Neural crest cell (in vitro differentiated cells): ENCODE data around the gene KIF17. TPM values are rescaled to one million over a fixed set of nuclear protein-coding genes. Genes with fewer than 3 reads are reported as not detected.

Source experiments
- DNase-seq: peaks from one replicate; pipeline ENCODE4 v3.0.0; 2021; ENCODE audit warnings: low read depth, mixed read lengths, low spot score
- H3K27ac Mint-ChIP-seq: one replicate; pipeline ENCODE4 v1.8.0; 2021; ENCODE audit warnings: mild to moderate bottlenecking, mixed read lengths; ENCODE audit not compliant: unreplicated experiment
- H3K27me3 Mint-ChIP-seq: 2 replicates; pipeline ENCODE4 v1.8.0; 2021; ENCODE audit warnings: low read depth, mild to moderate bottlenecking, mixed read lengths
- H3K36me3 Mint-ChIP-seq: 2 replicates; pipeline ENCODE4 v1.8.0; 2021; ENCODE audit warnings: low read depth, mild to moderate bottlenecking, mixed read lengths
- H3K4me1 Mint-ChIP-seq: 2 replicates; pipeline ENCODE4 v1.8.0; 2021; ENCODE audit warnings: mixed read lengths
- H3K4me3 Mint-ChIP-seq: one replicate; pipeline ENCODE4 v1.8.0; 2021; ENCODE audit warnings: mild to moderate bottlenecking, mixed read lengths
- H3K9me3 Mint-ChIP-seq: 2 replicates; pipeline ENCODE4 v1.8.0; 2021; ENCODE audit warnings: mixed read lengths
- total RNA-seq: library from RNA; stranded (reverse); gene quantifications from 2 replicates; pipeline ENCODE4 v1.2.1, GENCODE V29; 2021
- TF ChIP-seq, protein P1 (sequence below): fragments of 200-600 bp; sonication (generic); conservative IDR thresholded peaks from 2 replicates; pipeline ENCODE4 v1.5.0; 2021; ENCODE audit warnings: antibody characterized with exemption, mild to moderate bottlenecking

The KIF17 gene
- total RNA-seq, 1 donor from 2014 or later = 1.6 TPM

DNA sequence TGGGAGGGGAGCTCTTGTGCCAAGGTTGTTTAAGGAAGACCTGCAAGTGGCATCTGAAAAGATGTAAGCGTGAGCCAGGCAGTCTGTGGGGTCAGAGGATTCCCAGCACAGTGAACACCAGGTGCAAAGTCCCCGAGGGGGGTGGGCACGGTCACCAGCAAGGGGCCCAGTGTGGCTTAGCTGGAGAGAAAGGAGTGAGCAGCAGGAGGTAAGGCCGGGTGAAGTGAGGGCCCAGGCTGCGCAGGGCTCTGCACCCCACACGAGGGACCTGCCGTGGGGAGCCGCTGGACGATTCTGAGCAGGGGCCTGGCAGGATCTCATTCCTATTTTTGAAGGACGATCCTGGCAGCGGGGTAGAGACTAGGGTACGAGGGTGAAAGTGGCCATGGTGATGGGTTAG is 60.8 kb downstream of the KIF17 start:
- Mint-ChIP-seq H3K27ac (no peak overlapping the region), H3K4me3 (peak overlapping the region; percentile 23), H3K4me1 (peaks cover 28% of the 10 kb centered on the region), H3K9me3 (no peaks in the 10 kb centered on the region), H3K36me3 (peaks cover 7% of the 10 kb centered on the region), H3K27me3 (no peaks in the 10 kb centered on the region)
- DNase-seq = no peak
- TF ChIP-seq, protein P1, sequence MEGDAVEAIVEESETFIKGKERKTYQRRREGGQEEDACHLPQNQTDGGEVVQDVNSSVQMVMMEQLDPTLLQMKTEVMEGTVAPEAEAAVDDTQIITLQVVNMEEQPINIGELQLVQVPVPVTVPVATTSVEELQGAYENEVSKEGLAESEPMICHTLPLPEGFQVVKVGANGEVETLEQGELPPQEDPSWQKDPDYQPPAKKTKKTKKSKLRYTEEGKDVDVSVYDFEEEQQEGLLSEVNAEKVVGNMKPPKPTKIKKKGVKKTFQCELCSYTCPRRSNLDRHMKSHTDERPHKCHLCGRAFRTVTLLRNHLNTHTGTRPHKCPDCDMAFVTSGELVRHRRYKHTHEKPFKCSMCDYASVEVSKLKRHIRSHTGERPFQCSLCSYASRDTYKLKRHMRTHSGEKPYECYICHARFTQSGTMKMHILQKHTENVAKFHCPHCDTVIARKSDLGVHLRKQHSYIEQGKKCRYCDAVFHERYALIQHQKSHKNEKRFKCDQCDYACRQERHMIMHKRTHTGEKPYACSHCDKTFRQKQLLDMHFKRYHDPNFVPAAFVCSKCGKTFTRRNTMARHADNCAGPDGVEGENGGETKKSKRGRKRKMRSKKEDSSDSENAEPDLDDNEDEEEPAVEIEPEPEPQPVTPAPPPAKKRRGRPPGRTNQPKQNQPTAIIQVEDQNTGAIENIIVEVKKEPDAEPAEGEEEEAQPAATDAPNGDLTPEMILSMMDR = no peak

DNA sequence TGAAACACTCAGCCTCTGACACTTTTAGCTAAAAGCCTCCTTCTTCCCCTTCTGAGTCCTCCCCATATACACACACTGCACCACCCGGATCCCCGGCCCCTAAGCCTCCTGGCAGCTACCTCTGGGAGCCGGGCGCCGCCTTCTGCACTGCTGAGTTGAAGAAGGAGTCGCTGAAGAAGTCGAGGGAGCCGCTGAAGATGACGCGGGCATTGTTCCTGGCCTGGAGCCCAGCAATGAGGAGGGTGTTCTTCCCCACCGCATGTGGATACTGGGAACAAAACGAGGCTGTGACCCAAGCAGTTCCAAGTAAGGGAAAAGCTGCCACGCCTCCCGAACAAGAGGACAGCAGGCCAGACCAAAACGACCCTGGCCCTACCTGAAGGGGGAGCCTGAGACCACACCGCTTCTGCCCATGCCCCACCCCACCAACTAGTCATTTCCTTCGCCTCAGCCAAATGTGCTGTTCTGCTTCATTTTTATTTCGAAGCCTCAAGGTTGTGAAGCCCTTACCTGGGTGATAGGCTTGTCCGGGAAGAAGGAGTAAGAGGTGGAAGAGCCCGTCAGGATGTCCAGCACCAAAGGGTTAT is 63.6 kb downstream of the KIF17 start:
- Mint-ChIP-seq H3K27me3 (no peaks in the 10 kb centered on the region), H3K4me3 (no peak overlapping the region), H3K4me1 (peaks cover 1% of the 10 kb centered on the region), H3K27ac (no peak overlapping the region), H3K36me3 (peaks cover 6% of the 10 kb centered on the region), H3K9me3 (no peaks in the 10 kb centered on the region)
- TF ChIP-seq, protein P1 = no peak
- DNase-seq = no peak

DNA sequence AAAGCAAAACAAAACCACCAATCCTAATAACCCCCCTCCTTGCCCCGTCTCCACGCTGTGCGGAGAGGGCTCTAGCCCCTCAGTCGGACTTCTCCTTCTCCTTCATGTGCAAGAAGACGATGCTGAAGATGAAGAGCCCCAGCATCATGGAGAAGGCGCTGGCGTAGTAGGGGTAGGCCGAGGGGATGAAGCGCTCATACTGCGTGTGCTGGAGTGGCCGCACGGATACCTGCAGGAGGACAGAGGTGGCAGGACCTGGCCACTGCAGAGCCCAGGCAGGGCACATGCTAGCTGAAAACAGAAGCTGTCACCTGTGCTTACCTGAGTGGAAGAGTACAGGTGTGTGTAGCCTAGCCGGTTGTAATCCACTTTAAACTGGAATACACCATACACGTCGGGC is 65.5 kb downstream of the KIF17 start:
- H3K4me3 Mint-ChIP-seq = no peak overlapping the region
- TF ChIP-seq, protein P1 = no peak
- peaks cover 3% of the 10 kb centered on the region for H3K36me3 Mint-ChIP-seq
- peak overlapping the region; percentile 43 for H3K27ac Mint-ChIP-seq
- H3K9me3 Mint-ChIP-seq = no peaks in the 10 kb centered on the region
- H3K4me1 Mint-ChIP-seq = no peaks in the 10 kb centered on the region
- H3K27me3 Mint-ChIP-seq = no peaks in the 10 kb centered on the region
- no peak for DNase-seq

DNA sequence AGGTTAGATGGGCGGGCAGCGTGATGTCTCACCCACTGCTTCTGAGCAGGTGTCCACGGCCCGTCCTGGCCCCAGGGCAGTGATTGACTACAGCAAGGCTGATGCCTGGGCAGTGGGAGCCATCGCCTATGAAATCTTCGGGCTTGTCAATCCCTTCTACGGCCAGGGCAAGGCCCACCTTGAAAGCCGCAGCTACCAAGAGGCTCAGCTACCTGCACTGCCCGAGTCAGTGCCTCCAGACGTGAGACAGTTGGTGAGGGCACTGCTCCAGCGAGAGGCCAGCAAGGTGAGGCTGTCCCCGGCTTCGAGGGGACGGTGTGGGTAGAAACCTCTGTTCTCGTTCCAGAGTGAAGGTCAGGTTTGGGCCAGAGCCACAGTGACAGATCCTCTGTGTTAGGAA is 68.9 kb downstream of the KIF17 start:
- TF ChIP-seq, protein P1 = no peak
- no peak for DNase-seq
- Mint-ChIP-seq H3K27ac (no peak overlapping the region), H3K4me3 (no peak overlapping the region), H3K9me3 (no peaks in the 10 kb centered on the region), H3K4me1 (no peaks in the 10 kb centered on the region), H3K27me3 (no peaks in the 10 kb centered on the region), H3K36me3 (peaks cover 3% of the 10 kb centered on the region)

DNA sequence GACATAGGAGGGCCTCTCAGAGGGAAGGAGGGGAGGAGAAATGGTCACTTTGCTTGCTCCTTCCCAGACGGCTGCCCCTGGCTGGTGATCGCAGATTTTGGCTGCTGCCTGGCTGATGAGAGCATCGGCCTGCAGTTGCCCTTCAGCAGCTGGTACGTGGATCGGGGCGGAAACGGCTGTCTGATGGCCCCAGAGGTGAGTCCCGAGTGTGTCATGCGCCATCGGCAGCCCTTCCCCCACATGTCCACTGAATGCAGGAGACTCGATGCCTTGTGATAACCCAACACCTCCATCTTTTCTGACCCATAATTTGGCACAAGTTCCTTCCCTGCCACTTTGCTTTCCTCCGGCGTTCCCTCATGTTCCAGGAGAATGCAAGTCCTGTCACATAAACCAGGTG is 69.4 kb downstream of the KIF17 start:
- no peaks in the 10 kb centered on the region for H3K27me3 Mint-ChIP-seq
- no peak overlapping the region for H3K4me3 Mint-ChIP-seq
- H3K27ac Mint-ChIP-seq = no peak overlapping the region
- TF ChIP-seq, protein P1 = no peak
- H3K4me1 Mint-ChIP-seq = no peaks in the 10 kb centered on the region
- DNase-seq = no peak
- H3K9me3 Mint-ChIP-seq = no peaks in the 10 kb centered on the region
- H3K36me3 Mint-ChIP-seq = peaks cover 3% of the 10 kb centered on the region
